Measurements from ENCODE around the gene CRX. TPM values are rescaled to one million over a fixed set of nuclear protein-coding genes. Genes with fewer than 3 reads are reported as not detected.
A peak's percentile ranks its signal among the peaks of the same experiment; 100 is the strongest.
"Not testable (repeated sequence)": the region's sequence is repeated elsewhere in the genome, so short reads cannot be mapped to it uniquely, and the experiment has no call there.

The CRX gene
- total RNA-seq, 1 experiment from 2014 or later: not detected

DNA sequence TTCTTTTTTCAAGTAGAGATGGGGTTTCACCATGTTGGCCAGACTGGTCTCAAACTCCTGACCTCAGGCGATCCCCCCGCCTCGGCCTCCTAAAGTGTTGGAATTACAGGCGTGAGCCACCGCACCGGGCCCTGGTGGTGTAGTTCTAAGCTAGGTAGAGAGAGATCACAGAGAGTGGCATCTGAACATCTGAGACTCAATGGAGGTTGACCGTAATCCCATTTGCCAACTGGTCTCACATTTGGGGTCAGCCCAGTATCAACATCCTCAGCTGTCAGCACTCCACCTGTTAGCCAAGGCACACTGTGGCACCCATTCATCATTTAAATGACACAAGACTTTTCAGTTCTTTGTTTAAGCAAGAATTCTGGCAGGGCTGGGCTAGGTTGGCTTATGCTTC, 35.2 kb upstream of the CRX start:
- Mint-ChIP-seq H3K9me3 (ENCODE audit: unreplicated experiment) (no peaks in the 10 kb centered on the region), H3K4me1 (ENCODE audit: insufficient read depth, unreplicated experiment) (peaks cover 12% of the 10 kb centered on the region), H3K4me3 (ENCODE audit: unreplicated experiment) (no peak overlapping the region), H3K36me3 (ENCODE audit: insufficient read depth, unreplicated experiment) (peaks cover 43% of the 10 kb centered on the region), H3K27me3 (ENCODE audit: insufficient read depth, unreplicated experiment) (no peaks in the 10 kb centered on the region), H3K27ac (ENCODE audit: low read depth, unreplicated experiment) (no peak overlapping the region)
- DNase-seq (ENCODE audit: unreplicated experiment): no peak
- intact Hi-C loops (cut with micrococcal nuclease): loop anchor here (5.0 kb wide), 1 partner anchor 349 kb away; no protein-coding TSS in a partner anchor
- TF ChIP-seq, protein P1, sequence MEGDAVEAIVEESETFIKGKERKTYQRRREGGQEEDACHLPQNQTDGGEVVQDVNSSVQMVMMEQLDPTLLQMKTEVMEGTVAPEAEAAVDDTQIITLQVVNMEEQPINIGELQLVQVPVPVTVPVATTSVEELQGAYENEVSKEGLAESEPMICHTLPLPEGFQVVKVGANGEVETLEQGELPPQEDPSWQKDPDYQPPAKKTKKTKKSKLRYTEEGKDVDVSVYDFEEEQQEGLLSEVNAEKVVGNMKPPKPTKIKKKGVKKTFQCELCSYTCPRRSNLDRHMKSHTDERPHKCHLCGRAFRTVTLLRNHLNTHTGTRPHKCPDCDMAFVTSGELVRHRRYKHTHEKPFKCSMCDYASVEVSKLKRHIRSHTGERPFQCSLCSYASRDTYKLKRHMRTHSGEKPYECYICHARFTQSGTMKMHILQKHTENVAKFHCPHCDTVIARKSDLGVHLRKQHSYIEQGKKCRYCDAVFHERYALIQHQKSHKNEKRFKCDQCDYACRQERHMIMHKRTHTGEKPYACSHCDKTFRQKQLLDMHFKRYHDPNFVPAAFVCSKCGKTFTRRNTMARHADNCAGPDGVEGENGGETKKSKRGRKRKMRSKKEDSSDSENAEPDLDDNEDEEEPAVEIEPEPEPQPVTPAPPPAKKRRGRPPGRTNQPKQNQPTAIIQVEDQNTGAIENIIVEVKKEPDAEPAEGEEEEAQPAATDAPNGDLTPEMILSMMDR (IDR thresholded peaks at IDR 0.05; ENCODE audit: unreplicated experiment): no peak
- ChIA-PET CTCF (no interaction called here), POLR2A (interaction anchor here (0.5 kb wide), 1 partner anchor 60 kb away, joined by 4 read pairs; no protein-coding TSS in a partner anchor)
- BruUV-seq (replicated peaks): no TSS peak

DNA sequence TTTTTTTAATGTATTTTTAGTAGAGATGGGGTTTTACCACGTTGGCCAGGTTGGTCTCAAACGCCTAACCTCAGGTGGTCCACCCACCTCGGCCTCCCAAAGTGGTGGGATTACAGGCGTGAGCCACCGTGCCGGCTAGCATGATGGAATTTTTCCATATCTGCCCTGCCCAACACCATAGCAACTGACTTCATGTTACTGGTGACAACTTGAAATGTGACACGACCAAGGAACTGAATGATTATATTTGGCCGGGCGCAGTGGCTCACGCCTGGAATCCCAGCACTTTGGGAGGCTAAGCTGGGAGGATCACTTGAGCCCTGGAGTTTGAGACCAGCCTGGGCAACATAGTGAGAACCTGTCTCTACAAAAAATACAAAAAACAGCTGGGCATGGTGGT, 34.4 kb upstream of the CRX start:
- POLR2A ChIA-PET: interaction anchor here (1.2 to 1.5 kb wide), 2 partner anchors 9 to 75 kb away, joined by 3 to 5 read pairs; partner anchors contain the start of genes EHD2 and SELENOW
- DNase-seq (ENCODE audit: unreplicated experiment); H3K27ac Mint-ChIP-seq (ENCODE audit: low read depth, unreplicated experiment); BruUV-seq (replicated peaks); H3K9me3 Mint-ChIP-seq (ENCODE audit: unreplicated experiment); H3K27me3 Mint-ChIP-seq (ENCODE audit: insufficient read depth, unreplicated experiment); H3K4me3 Mint-ChIP-seq (ENCODE audit: unreplicated experiment); H3K4me1 Mint-ChIP-seq (ENCODE audit: insufficient read depth, unreplicated experiment): not testable (repeated sequence)
- H3K36me3 Mint-ChIP-seq (ENCODE audit: insufficient read depth, unreplicated experiment): peaks cover 35% of the 10 kb centered on the region
- intact Hi-C loops (cut with micrococcal nuclease): loop anchor here (5.0 kb wide), 1 partner anchor 350 kb away; no protein-coding TSS in a partner anchor
- CTCF ChIA-PET: interaction anchor here (0.6 to 1.4 kb wide), 3 partner anchors 8 to 76 kb away, joined by 3 to 5 read pairs (median 4); no protein-coding TSS in a partner anchor

DNA sequence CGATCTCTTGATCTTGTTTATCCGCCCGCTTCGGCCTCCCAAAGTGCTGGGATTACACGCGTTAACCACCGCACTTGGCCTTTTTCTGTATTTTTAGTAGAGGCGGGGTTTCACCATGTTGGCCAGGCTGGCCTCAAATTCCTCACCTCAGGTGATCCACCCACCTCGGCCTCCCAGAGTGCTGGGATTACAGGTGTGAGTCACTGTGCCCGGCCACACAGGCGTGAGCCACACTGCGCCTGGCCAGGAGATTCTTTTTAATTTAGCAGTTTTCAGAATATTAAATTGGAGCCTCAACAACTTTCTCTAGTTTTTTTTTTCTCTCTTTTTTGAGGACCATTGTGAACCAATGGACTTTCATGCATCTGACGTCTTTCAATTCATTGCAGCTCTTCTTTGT, 31.9 kb upstream of the CRX start:
- peaks cover 10% of the 10 kb centered on the region for H3K36me3 Mint-ChIP-seq (ENCODE audit: insufficient read depth, unreplicated experiment)
- POLR2A ChIA-PET: interaction anchor here (1.1 kb wide), 1 partner anchor 77 kb away, joined by 4 read pairs; no protein-coding TSS in a partner anchor
- H3K27me3 Mint-ChIP-seq (ENCODE audit: insufficient read depth, unreplicated experiment); H3K4me1 Mint-ChIP-seq (ENCODE audit: insufficient read depth, unreplicated experiment); H3K27ac Mint-ChIP-seq (ENCODE audit: low read depth, unreplicated experiment); BruUV-seq (replicated peaks); H3K4me3 Mint-ChIP-seq (ENCODE audit: unreplicated experiment); H3K9me3 Mint-ChIP-seq (ENCODE audit: unreplicated experiment): not testable (repeated sequence)
- peak; percentile 43 for DNase-seq (ENCODE audit: unreplicated experiment)
- CTCF ChIA-PET: interaction anchor here (0.6 to 1.5 kb wide), 28 partner anchors 9 to 1133 kb away, joined by 3 to 14 read pairs (median 3); partner anchors contain the start of gene SELENOW
- intact Hi-C loops (cut with micrococcal nuclease): loop anchor here (1.0 to 5.0 kb wide), 3 partner anchors 73 to 353 kb away; partner anchors contain the start of gene EHD2

DNA sequence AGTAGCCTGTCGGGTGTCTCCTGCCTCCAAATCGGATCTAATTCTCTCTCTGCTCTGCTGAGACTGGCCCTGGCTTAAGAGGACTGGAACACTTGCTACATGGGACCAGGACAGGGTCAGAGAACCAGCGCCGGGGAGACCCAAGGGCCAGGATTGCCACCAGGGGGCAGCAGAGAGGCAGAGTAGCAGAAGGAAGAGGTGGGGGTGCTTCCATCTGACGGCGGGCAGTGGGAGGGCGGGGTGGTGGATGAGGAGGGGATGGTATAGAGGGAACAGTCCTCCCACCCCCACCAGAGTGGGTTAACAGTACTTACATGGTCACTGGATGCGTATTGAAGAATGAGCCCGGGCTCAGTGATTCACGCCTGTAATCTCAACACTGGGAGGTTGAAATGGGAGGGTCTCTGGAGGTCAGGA, 31.3 kb upstream of the CRX start:
- peaks cover 4% of the 10 kb centered on the region for H3K36me3 Mint-ChIP-seq (ENCODE audit: insufficient read depth, unreplicated experiment)
- CTCF ChIA-PET: interaction anchor here (0.6 to 1.5 kb wide), 29 partner anchors 9 to 757 kb away, joined by 3 to 14 read pairs (median 3); partner anchors contain the start of genes SELENOW, SYNGR4 and TMEM143
- TF ChIP-seq, protein P1 (IDR thresholded peaks at IDR 0.05; ENCODE audit: unreplicated experiment): peak; percentile 84
- H3K4me3 Mint-ChIP-seq (ENCODE audit: unreplicated experiment): no peak overlapping the region
- intact Hi-C loops (cut with micrococcal nuclease): loop anchor here (1.0 kb wide), 1 partner anchor 73 kb away; no protein-coding TSS in a partner anchor
- DNase-seq (ENCODE audit: unreplicated experiment): peak; percentile 82
- H3K9me3 Mint-ChIP-seq (ENCODE audit: unreplicated experiment): no peaks in the 10 kb centered on the region
- H3K4me1 Mint-ChIP-seq (ENCODE audit: insufficient read depth, unreplicated experiment): peaks cover 9% of the 10 kb centered on the region
- POLR2A ChIA-PET: interaction anchor here (0.7 to 1.1 kb wide), 2 partner anchors 78 to 442 kb away, joined by 3 to 4 read pairs; partner anchors contain the start of gene DHX34
- no peak overlapping the region for H3K27ac Mint-ChIP-seq (ENCODE audit: low read depth, unreplicated experiment)
- BruUV-seq (replicated peaks): no TSS peak
- no peaks in the 10 kb centered on the region for H3K27me3 Mint-ChIP-seq (ENCODE audit: insufficient read depth, unreplicated experiment)

DNA sequence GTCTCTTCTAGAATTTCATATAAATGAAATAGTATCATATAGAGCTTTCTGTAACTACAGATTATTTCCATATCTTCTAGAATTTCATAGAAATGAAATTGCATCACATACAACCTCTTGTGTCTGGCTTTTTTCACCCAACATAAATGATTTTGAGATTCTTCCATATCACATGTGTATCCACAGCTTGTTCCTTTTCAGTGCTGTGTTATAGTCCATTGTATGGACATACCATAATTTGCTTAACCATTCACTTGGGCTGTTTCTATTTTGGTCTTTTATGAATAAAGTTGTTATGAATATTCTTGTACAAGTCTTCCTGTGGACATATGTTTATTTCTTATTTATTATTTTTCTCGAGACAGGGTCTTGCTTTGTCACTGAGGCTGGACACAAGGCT, 29.1 kb upstream of the CRX start:
- H3K36me3 Mint-ChIP-seq (ENCODE audit: insufficient read depth, unreplicated experiment): no peaks in the 10 kb centered on the region
- TF ChIP-seq, protein P1 (IDR thresholded peaks at IDR 0.05; ENCODE audit: unreplicated experiment): no peak
- intact Hi-C loops (cut with micrococcal nuclease): no loop called here
- no peak for DNase-seq (ENCODE audit: unreplicated experiment)
- H3K4me3 Mint-ChIP-seq (ENCODE audit: unreplicated experiment): no peak overlapping the region
- no TSS peak for BruUV-seq (replicated peaks)
- CTCF ChIA-PET: interaction anchor here (0.6 to 1.9 kb wide), 5 partner anchors 8 to 71 kb away, joined by 3 to 9 read pairs (median 6); no protein-coding TSS in a partner anchor
- H3K27me3 Mint-ChIP-seq (ENCODE audit: insufficient read depth, unreplicated experiment): no peaks in the 10 kb centered on the region
- peaks cover 9% of the 10 kb centered on the region for H3K4me1 Mint-ChIP-seq (ENCODE audit: insufficient read depth, unreplicated experiment)
- POLR2A ChIA-PET: interaction anchor here (0.6 kb wide), 1 partner anchor 27 kb away, joined by 4 read pairs; no protein-coding TSS in a partner anchor
- no peak overlapping the region for H3K27ac Mint-ChIP-seq (ENCODE audit: low read depth, unreplicated experiment)
- no peaks in the 10 kb centered on the region for H3K9me3 Mint-ChIP-seq (ENCODE audit: unreplicated experiment)

Measured in MCF 10A (cell line).